SH-SY5Y (cell line): ENCODE measurements around the gene TMEM236.

ENCODE experiments used
- GATA2 ChIP-seq: IDR thresholded peaks from 2 replicates; pipeline ENCODE4 v1.6.1; 2011; ENCODE audit warnings: mild to moderate bottlenecking, low read depth, low read length
- GATA3 ChIP-seq: IDR thresholded peaks from 2 replicates; pipeline ENCODE4 v1.6.1; 2011; ENCODE audit warnings: low read depth, mild to moderate bottlenecking, low read length, moderate library complexity

The TMEM236 gene

DNA sequence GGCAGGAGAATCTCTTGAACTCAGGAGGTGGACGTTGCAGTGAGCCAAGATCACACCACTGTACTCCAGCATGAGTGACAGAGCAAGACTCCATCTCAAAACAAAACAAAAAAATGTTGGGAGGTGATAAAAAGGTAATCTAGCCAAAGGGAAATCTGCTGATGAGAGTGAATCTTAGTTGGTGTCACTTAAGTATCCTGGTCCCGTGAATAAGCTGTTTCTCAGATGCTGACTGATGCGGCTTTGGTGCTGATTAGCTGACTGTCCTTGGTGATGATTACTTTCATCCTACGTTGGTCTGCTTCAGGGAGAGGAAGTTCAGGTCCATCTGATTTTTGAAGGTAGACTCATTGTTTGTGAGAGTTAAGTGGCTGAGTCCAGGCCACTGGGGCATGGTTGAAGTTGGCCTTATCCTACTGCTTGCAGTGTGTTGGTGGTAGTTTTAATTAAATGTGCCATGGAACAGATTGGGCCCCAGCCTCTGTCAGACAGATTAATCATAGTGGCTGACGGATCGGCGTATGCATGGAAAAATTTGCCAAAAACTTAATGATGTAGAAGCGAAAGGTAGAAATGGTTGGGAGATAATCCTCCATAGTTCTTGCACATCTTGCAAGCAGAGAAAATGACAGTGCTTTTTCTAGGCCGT, 17.4 kb upstream of the TMEM236 start:
- TF ChIP-seq GATA3 = no peak
- TF ChIP-seq GATA2 = no peak

GRCh38 chr10:17735166-17735941, 16.6 kb upstream of the TMEM236 start:
- TF ChIP-seq GATA2 (no peak), GATA3 (no peak)

- no peak for TF ChIP-seq GATA3
- TF ChIP-seq GATA2 = no peak
These were observed 15.8 kb upstream of the TMEM236 start for GRCh38 chr10:17736223-17736622.

DNA sequence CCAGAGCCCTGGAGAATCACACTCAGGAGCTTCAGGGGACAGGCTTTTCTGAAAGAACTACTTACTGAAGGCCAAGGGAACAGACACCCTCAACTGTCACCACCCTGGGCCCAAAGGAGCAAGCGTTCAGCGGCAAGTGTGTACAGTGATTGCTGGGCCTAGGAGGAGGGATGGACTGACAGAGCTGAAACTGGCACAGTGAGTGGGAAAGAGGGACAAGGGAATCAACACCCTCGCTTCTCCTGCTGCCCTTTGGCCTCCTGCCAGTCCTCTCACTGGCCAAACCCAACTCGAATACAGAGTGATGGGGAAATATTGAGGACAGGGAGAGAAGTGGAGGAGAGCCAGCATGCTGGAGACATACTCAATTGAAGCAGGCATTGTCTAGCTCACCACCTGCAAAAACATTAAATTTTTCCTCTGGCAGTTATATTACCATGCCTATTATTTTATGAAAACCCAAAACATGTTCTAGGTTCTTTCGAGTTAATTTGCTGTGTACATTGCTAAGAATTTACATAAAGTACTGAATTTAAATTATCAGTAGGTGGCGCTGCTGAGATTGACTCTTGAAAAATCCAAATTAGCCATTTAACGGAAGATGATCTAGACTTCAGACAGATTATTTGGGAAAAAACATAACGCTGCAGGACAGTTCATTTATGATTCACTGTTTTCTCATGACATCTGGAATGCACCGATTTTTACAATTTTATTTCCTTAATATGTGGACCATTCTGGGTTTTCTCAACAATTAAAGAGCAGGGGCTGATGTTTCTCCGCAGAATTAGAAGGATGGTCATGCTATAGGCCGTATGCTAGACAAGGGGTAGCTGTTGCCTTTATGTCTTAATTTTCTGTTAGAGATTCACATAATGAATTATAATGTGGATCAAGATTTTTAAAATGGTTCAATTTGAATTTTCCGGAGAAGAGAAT, 14.7 kb upstream of the TMEM236 start:
- TF ChIP-seq GATA2 = no peak
- TF ChIP-seq GATA3 = no peak

GRCh38 chr10:17740668-17741067, 11.3 kb upstream of the TMEM236 start:
- no peak for TF ChIP-seq GATA2
- no peak for TF ChIP-seq GATA3

DNA sequence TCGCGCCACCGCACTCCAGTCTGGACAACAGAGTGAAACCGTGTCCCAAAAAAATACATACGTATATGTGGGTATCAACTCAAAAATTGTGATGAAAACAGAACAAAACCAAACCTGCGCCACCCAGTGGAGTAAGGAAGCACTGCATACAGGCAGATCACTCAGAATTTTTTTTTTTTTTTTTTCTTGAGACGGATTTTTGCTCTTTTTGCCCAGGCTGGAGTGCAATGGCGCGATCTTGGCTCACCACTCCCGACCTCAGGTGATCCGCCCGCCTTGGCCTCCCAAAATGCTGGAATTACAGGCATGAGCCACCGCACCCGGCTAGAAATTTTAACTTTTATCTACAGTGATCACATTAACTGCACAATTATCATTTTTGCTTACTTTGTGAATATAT, 9.1 kb upstream of the TMEM236 start:
- no peak for TF ChIP-seq GATA2
- TF ChIP-seq GATA3 = no peak

GRCh38 chr10:17743437-17743836, 8.6 kb upstream of the TMEM236 start:
- TF ChIP-seq GATA3 (no peak), GATA2 (no peak)

DNA sequence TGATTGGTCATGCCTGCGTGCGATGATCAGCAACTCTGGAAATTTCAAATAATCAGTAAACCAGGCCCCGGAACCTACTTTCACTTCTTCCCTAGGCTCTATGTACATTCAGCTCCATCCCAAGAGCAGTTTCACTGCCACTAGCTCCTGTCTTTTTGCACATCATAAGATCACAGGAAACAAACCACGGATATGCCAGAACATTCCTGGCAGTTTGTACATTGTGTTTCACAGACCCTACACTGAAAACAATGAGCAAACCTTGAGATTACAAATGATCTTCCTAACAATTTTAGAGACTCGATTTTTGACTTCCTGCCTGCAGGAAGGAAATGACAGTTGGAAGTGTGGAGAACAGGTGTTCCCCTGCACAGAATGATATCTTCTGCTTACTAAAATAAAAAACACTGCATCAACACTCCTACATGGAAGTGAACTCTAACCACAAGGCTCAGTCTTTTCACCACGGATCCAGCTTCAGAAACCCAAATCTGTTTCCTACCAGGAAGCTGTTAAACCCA, 7.6 kb upstream of the TMEM236 start:
- TF ChIP-seq GATA3 (no peak), GATA2 (no peak)

- TF ChIP-seq GATA2 = no peak
- no peak for TF ChIP-seq GATA3
These were observed 4.0 kb upstream of the TMEM236 start for GRCh38 chr10:17747883-17748550.

- TF ChIP-seq GATA3 (no peak), GATA2 (no peak)
These were observed 2.1 kb upstream of the TMEM236 start for GRCh38 chr10:17749890-17750289.

- no peak for TF ChIP-seq GATA3
These were observed 4.7 kb downstream of the TMEM236 start for GRCh38 chr10:17756557-17757217.

- TF ChIP-seq GATA2 (no peak), GATA3 (no peak)
These were observed 6.2 kb downstream of the TMEM236 start for GRCh38 chr10:17758200-17758599.

DNA sequence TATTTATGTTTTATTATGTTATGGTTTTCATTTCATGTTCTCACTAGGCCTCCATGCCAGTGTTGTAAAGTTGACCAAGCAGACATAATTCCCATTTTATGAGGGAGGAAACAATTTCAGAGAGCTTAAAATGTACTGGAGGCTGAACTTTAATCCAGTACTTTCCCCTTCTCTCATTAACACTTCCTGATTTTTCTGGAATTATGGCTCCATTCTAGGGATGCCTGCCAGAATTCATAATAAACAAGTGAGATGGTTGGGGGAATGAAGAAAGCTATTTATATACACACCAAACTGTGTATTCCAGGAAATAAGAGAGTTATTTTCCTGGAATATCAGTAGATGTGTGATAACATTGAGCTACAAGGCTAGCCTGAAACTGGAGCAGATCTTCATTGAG, 6.9 kb downstream of the TMEM236 start:
- TF ChIP-seq GATA3 (no peak), GATA2 (no peak)
